HL-60 (cell line): ENCODE data around the gene PANK4.

Experiments
- DNase-seq, 2 experiments: peaks; one replicate each; pipeline ENCODE4 v3.0.0-alpha.2; 2010 to 2020; ENCODE audit warnings: low read depth in 1 of 2, low spot score in 1 of 2
- H3K27ac ChIP-seq: fragments of 250-450 bp; sonication (Bioruptor Pico); replicated peaks from 2 replicates; pipeline ENCODE4 v1.5.1; 2020; ENCODE audit warnings: mild to moderate bottlenecking, moderate library complexity
- H3K27me3 ChIP-seq: fragments of 250-450 bp; sonication (Bioruptor Pico); 2 replicates; pipeline ENCODE4 v1.5.1; 2021; ENCODE audit warnings: mild to moderate bottlenecking, moderate library complexity; ENCODE audit not compliant: insufficient read depth, poor library complexity, severe bottlenecking
- H3K4me3 ChIP-seq: replicated peaks from 2 replicates; pipeline ENCODE4 v1.5.1; 2011; ENCODE audit warnings: mild to moderate bottlenecking, control low read depth, low read length; ENCODE audit not compliant: insufficient read depth
- GABPA ChIP-seq: IDR thresholded peaks from 2 replicates; pipeline ENCODE4 v1.6.1; 2012; ENCODE audit warnings: low read depth
- POLR2AphosphoS5 ChIP-seq: IDR thresholded peaks from 2 replicates; pipeline ENCODE4 v1.6.1; 2012; ENCODE audit warnings: low read depth
- SPI1 ChIP-seq: IDR thresholded peaks from 2 replicates; pipeline ENCODE4 v1.6.1; 2012; ENCODE audit warnings: low read depth, mild to moderate bottlenecking, borderline replicate concordance
- TF ChIP-seq, protein P1 (sequence below): IDR thresholded peaks from one replicate; pipeline ENCODE4 v1.5.1; 2011; ENCODE audit warnings: low read length, control low read depth, inconsistent platforms; ENCODE audit not compliant: insufficient read depth
- TF ChIP-seq, protein P2 (sequence below): IDR thresholded peaks from 2 replicates; pipeline ENCODE4 v1.6.1; 2012; ENCODE audit warnings: low read depth; ENCODE audit not compliant: insufficient replicate concordance

PANK4 gene

DNA sequence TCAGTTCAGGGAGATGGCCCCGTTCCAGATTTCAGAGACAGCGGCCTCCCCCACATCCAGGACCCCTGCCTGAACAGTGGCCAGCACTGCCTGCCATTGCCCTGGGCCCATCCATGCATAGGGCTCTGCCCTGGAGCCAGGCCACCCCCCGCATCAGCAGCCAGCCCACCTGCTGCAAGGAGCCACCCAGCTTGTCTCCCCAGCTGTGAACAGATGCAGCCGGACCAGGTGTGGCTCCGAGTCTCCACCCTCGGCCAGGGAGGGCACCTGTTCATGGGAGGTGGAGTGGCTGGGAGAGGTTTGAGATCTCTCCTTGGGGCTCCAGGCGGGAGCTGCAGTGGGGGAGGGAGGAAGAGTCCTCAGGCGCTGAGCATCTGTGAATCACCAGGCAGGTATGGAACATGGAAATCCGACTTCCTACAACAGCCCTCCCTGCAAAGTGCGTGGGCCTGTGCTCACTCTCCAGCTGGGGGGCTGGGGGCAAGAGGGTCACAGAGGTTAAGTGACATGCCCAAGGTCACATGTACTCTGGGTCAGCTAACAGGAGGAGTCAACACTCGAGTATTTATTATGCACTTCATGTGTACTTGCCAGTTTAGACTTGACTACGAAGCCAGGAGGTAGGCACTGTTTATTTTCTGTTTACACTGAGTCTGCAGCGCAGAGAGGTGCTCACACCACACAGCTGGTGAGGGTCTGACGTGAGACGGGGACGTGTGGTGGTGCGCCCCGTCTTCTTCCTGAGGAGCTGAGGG lies 8.5 kb upstream of the PANK4 start:
- Histone ChIP-seq H3K27me3 (peaks cover 51% of the 10 kb centered on the region), H3K4me3 (no peak overlapping the region), H3K27ac (no peak overlapping the region)
- no peak for DNase-seq
- TF ChIP-seq POLR2AphosphoS5 (no peak), SPI1 (no peak), GABPA (no peak)
- TF ChIP-seq, protein P1, sequence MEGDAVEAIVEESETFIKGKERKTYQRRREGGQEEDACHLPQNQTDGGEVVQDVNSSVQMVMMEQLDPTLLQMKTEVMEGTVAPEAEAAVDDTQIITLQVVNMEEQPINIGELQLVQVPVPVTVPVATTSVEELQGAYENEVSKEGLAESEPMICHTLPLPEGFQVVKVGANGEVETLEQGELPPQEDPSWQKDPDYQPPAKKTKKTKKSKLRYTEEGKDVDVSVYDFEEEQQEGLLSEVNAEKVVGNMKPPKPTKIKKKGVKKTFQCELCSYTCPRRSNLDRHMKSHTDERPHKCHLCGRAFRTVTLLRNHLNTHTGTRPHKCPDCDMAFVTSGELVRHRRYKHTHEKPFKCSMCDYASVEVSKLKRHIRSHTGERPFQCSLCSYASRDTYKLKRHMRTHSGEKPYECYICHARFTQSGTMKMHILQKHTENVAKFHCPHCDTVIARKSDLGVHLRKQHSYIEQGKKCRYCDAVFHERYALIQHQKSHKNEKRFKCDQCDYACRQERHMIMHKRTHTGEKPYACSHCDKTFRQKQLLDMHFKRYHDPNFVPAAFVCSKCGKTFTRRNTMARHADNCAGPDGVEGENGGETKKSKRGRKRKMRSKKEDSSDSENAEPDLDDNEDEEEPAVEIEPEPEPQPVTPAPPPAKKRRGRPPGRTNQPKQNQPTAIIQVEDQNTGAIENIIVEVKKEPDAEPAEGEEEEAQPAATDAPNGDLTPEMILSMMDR: no peak
- TF ChIP-seq, protein P2, sequence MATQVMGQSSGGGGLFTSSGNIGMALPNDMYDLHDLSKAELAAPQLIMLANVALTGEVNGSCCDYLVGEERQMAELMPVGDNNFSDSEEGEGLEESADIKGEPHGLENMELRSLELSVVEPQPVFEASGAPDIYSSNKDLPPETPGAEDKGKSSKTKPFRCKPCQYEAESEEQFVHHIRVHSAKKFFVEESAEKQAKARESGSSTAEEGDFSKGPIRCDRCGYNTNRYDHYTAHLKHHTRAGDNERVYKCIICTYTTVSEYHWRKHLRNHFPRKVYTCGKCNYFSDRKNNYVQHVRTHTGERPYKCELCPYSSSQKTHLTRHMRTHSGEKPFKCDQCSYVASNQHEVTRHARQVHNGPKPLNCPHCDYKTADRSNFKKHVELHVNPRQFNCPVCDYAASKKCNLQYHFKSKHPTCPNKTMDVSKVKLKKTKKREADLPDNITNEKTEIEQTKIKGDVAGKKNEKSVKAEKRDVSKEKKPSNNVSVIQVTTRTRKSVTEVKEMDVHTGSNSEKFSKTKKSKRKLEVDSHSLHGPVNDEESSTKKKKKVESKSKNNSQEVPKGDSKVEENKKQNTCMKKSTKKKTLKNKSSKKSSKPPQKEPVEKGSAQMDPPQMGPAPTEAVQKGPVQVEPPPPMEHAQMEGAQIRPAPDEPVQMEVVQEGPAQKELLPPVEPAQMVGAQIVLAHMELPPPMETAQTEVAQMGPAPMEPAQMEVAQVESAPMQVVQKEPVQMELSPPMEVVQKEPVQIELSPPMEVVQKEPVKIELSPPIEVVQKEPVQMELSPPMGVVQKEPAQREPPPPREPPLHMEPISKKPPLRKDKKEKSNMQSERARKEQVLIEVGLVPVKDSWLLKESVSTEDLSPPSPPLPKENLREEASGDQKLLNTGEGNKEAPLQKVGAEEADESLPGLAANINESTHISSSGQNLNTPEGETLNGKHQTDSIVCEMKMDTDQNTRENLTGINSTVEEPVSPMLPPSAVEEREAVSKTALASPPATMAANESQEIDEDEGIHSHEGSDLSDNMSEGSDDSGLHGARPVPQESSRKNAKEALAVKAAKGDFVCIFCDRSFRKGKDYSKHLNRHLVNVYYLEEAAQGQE: no peak

DNA sequence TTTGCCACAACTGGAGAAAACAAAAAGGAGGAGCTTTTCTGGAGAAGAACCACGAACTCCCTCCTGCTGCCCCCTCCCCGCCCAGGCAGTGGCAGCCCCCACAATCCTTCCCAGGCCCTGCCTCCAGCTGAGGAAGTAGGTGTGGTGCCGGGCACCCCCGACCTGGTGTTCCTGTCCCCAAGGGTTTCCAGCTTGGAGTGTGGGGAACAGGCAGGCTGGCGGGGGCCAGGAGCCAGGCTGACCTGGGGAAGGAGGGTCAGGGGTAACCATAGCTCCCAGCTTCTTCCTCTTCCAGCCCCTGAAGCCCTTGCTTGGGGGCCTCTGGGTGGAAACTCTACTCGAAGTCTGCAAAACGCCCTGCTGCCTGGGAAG lies 7.9 kb upstream of the PANK4 start:
- TF ChIP-seq, protein P2: no peak
- TF ChIP-seq SPI1: no peak
- TF ChIP-seq, protein P1: no peak
- TF ChIP-seq GABPA: no peak
- TF ChIP-seq POLR2AphosphoS5: no peak
- Histone ChIP-seq H3K27ac (no peak overlapping the region), H3K4me3 (no peak overlapping the region), H3K27me3 (peaks cover 52% of the 10 kb centered on the region)
- no peak for DNase-seq

DNA sequence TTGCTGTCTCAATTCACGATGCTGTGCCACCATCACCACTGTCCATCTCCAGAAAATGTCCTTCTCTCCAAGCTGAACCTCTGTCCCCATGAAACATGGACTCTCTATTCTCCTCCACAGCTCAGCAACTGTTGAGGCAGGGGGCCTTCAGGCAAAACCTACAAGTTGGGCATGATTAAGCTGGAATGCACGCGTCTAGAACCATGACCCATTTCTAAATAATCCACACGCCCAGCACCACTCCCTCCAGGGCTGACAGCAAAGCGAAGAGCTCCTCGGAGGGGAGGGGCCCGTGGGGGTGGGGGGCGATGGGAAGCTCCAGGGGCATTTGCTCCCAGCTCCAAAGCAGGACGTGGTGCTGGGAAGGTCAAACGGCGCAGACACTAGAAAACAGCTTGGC lies 7.0 kb upstream of the PANK4 start:
- no peak for DNase-seq
- Histone ChIP-seq H3K4me3 (no peak overlapping the region), H3K27ac (no peak overlapping the region), H3K27me3 (peaks cover 61% of the 10 kb centered on the region)
- TF ChIP-seq POLR2AphosphoS5 (no peak), SPI1 (no peak), GABPA (no peak)
- TF ChIP-seq, protein P1: no peak
- TF ChIP-seq, protein P2: no peak
